HG02970 (cell line): ENCODE measurements around the gene NCK1.
"Not testable (repeated sequence)": the region's sequence is repeated elsewhere in the genome, so short reads cannot be mapped to it uniquely, and the experiment has no call there.

Experiments
- ATAC-seq: cut with Tn5 transposase; IDR thresholded peaks from one replicate; pipeline ENCODE4 v1.9.1; 2021; ENCODE audit warnings: mild to moderate bottlenecking, moderate library complexity, moderate number of reproducible peaks; ENCODE audit not compliant: unreplicated experiment, low FRiP score

The NCK1 gene

GRCh38 chr3:136939489-136939888, 77.5 kb downstream of the NCK1 start:
- no peak for ATAC-seq

GRCh38 chr3:136942803-136943202, 80.8 kb downstream of the NCK1 start:
- ATAC-seq = no peak

GRCh38 chr3:136943436-136943835, 81.4 kb downstream of the NCK1 start:
- no peak for ATAC-seq

GRCh38 chr3:136946978-136947377, 85.0 kb downstream of the NCK1 start:
- no peak for ATAC-seq

- no peak for ATAC-seq
Observed at GRCh38 chr3:136947477-136947876, 85.5 kb downstream of the NCK1 start.

GRCh38 chr3:136949146-136949545, 87.1 kb downstream of the NCK1 start:
- ATAC-seq = no peak

GRCh38 chr3:136949708-136950107, 87.7 kb downstream of the NCK1 start:
- no peak for ATAC-seq

GRCh38 chr3:136950623-136951022, 88.6 kb downstream of the NCK1 start:
- ATAC-seq = no peak

GRCh38 chr3:136952292-136952691, 90.3 kb downstream of the NCK1 start:
- no peak for ATAC-seq

- no peak for ATAC-seq
Observed at GRCh38 chr3:136954251-136954650, 92.2 kb downstream of the NCK1 start.

- no peak for ATAC-seq
Observed at GRCh38 chr3:136954980-136955780, 93.2 kb downstream of the NCK1 start.

- ATAC-seq = no peak
Observed at GRCh38 chr3:136955813-136956212, 93.8 kb downstream of the NCK1 start.

- ATAC-seq = no peak
Observed at GRCh38 chr3:136956971-136957370, 95.0 kb downstream of the NCK1 start.

GRCh38 chr3:136957751-136958288, 95.8 kb downstream of the NCK1 start, which contains the start of gene IL20RB:
IL20RB (plus strand) TSS chr3:136957983; CDS start chr3:136958114, 131 bp downstream.
- ATAC-seq = no peak

GRCh38 chr3:136958939-136959338, 96.9 kb downstream of the NCK1 start:
- ATAC-seq = no peak

- no peak for ATAC-seq
Observed at GRCh38 chr3:136959599-136959998, 97.6 kb downstream of the NCK1 start.

- ATAC-seq = no peak
Observed at GRCh38 chr3:136960838-136961836, 99.1 kb downstream of the NCK1 start.

GRCh38 chr3:136962927-136963326, 100.9 kb downstream of the NCK1 start:
- no peak for ATAC-seq

GRCh38 chr3:136969539-136969938, 107.5 kb downstream of the NCK1 start:
- ATAC-seq = not testable (repeated sequence)

- ATAC-seq = no peak
Observed at GRCh38 chr3:136973352-136973751, 111.3 kb downstream of the NCK1 start.

GRCh38 chr3:136974670-136975069, 112.7 kb downstream of the NCK1 start:
- no peak for ATAC-seq
